GM12892 (cell line): Measurements from ENCODE around the gene RFTN1.

Experiments used
- POLR2A ChIP-seq: IDR thresholded peaks from 2 replicates; pipeline ENCODE4 v1.6.1; 2011; ENCODE audit warnings: low read depth, low read length, control low read depth
- POLR2AphosphoS5 ChIP-seq: IDR thresholded peaks from 2 replicates; pipeline ENCODE4 v1.6.1; 2011; ENCODE audit warnings: low read depth, low read length, control low read depth
- TAF1 ChIP-seq: IDR thresholded peaks from 2 replicates; pipeline ENCODE4 v1.6.1; 2011; ENCODE audit warnings: low read depth, mild to moderate bottlenecking, control low read depth, low read length, borderline replicate concordance

DNA sequence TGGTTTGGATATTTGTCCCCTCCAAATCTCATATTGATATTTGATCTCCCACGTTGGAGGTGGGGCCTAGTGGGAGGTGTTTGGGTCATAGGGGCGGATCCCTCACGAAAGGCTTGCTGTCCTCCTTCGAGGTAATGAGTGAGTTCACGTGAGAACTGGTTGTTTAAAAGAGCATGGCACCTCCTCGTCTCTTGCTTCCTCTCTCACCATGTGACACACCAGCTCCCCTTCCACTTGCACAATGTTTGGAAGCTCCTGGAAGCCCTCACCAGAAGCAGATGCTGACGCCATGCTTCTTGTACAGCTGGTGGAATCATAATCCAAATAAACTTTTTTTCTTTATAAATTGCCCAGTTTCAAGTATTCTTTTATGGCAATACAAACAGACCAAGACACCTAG, 38.6 kb downstream of the RFTN1 start:
- TF ChIP-seq POLR2A (no peak), POLR2AphosphoS5 (no peak), TAF1 (no peak)
